Endothelial cell of umbilical vein (primary cell): ENCODE measurements around the gene ZC2HC1B. TPM values are rescaled to one million over a fixed set of nuclear protein-coding genes. Genes with fewer than 3 reads are reported as not detected.
A peak's percentile ranks its signal among the peaks of the same experiment; 100 is the strongest.

Experiments used
- BruUV-seq: library from RNA; stranded (reverse); fragments of 400-500 nt; replicated peaks from 2 replicates; lab custom pipeline; 2021; lab: Mats Ljungman, UMichigan
- CTCF ChIA-PET: fragments of 300-600, 350-600 bp; sonication (Branson Sonifier 250); formaldehyde crosslinking; loops from one replicate; lab custom pipeline; 2021; ENCODE audit warnings: antibody characterized with exemption, inconsistent platforms; lab: Charles Lee
- POLR2A ChIA-PET: fragments of 300-600, 350-600 bp; sonication (Branson Sonifier 250); formaldehyde crosslinking; loops from one replicate; lab custom pipeline; 2021; ENCODE audit warnings: antibody characterized with exemption, inconsistent platforms; lab: Charles Lee
- DNase-seq: peaks from one replicate; pipeline ENCODE4 v3.0.0-alpha.2; 2011; ENCODE audit warnings: low read depth, low spot score
- FAIRE-seq: peaks from 2 replicates; lab custom pipeline; 2011; peaks lifted over from hg19 to GRCh38; lab: Jason Lieb, UNC
- H2AFZ ChIP-seq: 2 replicates; pipeline ENCODE4 v1.6.0; 2012; ENCODE audit warnings: low read depth, low read length, control low read depth, inconsistent platforms
- H3K27ac ChIP-seq: 2 replicates; pipeline ENCODE4 v1.5.1; 2011; ENCODE audit warnings: low read depth, mild to moderate bottlenecking, control low read depth, low read length, moderate library complexity; ENCODE audit not compliant: insufficient read depth
- H3K27me3 ChIP-seq, 2 experiments: 2 replicates each; pipeline versions ENCODE4 v1.6.0 to v1.6.1; 2011; ENCODE audit warnings: low read length in 2 of 2, mixed read lengths in 1 of 2; ENCODE audit not compliant: control insufficient read depth in 2 of 2, insufficient read depth in 2 of 2
- H3K36me3 ChIP-seq, 2 experiments: 2 replicates in 1 of 2; 3 replicates in 1 of 2; pipeline ENCODE4 v1.5.1; 2011; ENCODE audit warnings: low read length in 2 of 2, mild to moderate bottlenecking in 1 of 2, moderate library complexity in 1 of 2; ENCODE audit not compliant: control insufficient read depth in 2 of 2, insufficient read depth in 2 of 2; ENCODE audit errors: extremely low read depth in 1 of 2
- H3K4me1 ChIP-seq: 3 replicates; pipeline ENCODE4 v1.5.1; 2011; ENCODE audit warnings: mild to moderate bottlenecking, low read length; ENCODE audit not compliant: control insufficient read depth, insufficient read depth; ENCODE audit errors: extremely low read depth
- H3K4me2 ChIP-seq: 2 replicates; pipeline ENCODE4 v1.6.1; 2011; ENCODE audit warnings: low read length, control low read depth, mixed read lengths; ENCODE audit not compliant: insufficient read depth
- H3K4me3 ChIP-seq, 3 experiments: fragments of 200-600 bp in 1 of 3; sonication (generic), shearing (Covaris generic) in 1 of 3; replicated peaks in 1 of 3; 2 replicates each; pipeline ENCODE4 v1.5.1; 2011 to 2016; ENCODE audit warnings: control low read depth in 3 of 3, low read length in 3 of 3, mild to moderate bottlenecking in 2 of 3, inconsistent platforms in 1 of 3, low read depth in 1 of 3, moderate library complexity in 1 of 3; ENCODE audit not compliant: insufficient read depth in 1 of 3
- H3K79me2 ChIP-seq: 2 replicates; pipeline ENCODE4 v1.6.0; 2012; ENCODE audit warnings: low read length, inconsistent platforms; ENCODE audit not compliant: control insufficient read depth, insufficient read depth
- H3K9ac ChIP-seq: replicated peaks from 2 replicates; pipeline ENCODE3; 2011; ENCODE audit warnings: low read length, control low read depth; ENCODE audit not compliant: insufficient read depth; ENCODE audit errors: extremely low read depth
- H3K9me1 ChIP-seq: replicated peaks from 3 replicates; pipeline ENCODE4 v1.6.0; 2011; ENCODE audit warnings: mild to moderate bottlenecking, low read length; ENCODE audit not compliant: control insufficient read depth, insufficient read depth; ENCODE audit errors: extremely low read depth
- H3K9me3 ChIP-seq: replicated peaks from 2 replicates; pipeline ENCODE4 v1.5.1; 2012; ENCODE audit warnings: low read length, inconsistent platforms; ENCODE audit not compliant: control insufficient read depth, insufficient read depth
- H4K20me1 ChIP-seq: replicated peaks from 2 replicates; pipeline ENCODE3; 2011; ENCODE audit warnings: mild to moderate bottlenecking, low read length; ENCODE audit not compliant: control insufficient read depth, insufficient read depth; ENCODE audit errors: extremely low read depth
- EZH2 ChIP-seq: IDR thresholded peaks from 2 replicates; pipeline ENCODE4 v1.6.1; 2012; ENCODE audit warnings: borderline replicate concordance, low read depth, mild to moderate bottlenecking, moderate library complexity, low read length, inconsistent platforms; ENCODE audit not compliant: severe bottlenecking
- FOS ChIP-seq: IDR thresholded peaks from 2 replicates; pipeline ENCODE4 v1.6.1; 2011; ENCODE audit warnings: mild to moderate bottlenecking, low read length, moderate library complexity, borderline replicate concordance; ENCODE audit not compliant: insufficient read depth
- GATA2 ChIP-seq: IDR thresholded peaks from 2 replicates; pipeline ENCODE4 v1.7.0; 2011; ENCODE audit warnings: low read depth, mild to moderate bottlenecking, moderate library complexity, mixed read lengths, low read length; ENCODE audit not compliant: insufficient read length, insufficient read depth
- JUN ChIP-seq: IDR thresholded peaks from 2 replicates; pipeline ENCODE4 v1.6.1; 2011; ENCODE audit warnings: borderline replicate concordance, low read depth; ENCODE audit not compliant: insufficient read length, insufficient read depth
- MYC ChIP-seq: IDR thresholded peaks from one replicate; pipeline ENCODE4 v1.6.1; 2011; ENCODE audit warnings: mild to moderate bottlenecking, low read depth, low read length
- POLR2A ChIP-seq: IDR thresholded peaks from 2 replicates; pipeline ENCODE4 v1.6.1; 2012; ENCODE audit warnings: low read depth, mild to moderate bottlenecking, control low read depth, low read length
- POLR2AphosphoS5 ChIP-seq: IDR thresholded peaks from 2 replicates; pipeline ENCODE4 v1.6.1; 2012; ENCODE audit warnings: low read depth, mild to moderate bottlenecking, control low read depth, low read length, moderate library complexity; ENCODE audit not compliant: insufficient read depth
- dilution Hi-C: fragments of 300-500 bp; cut with MboI; formaldehyde crosslinking; loops from one replicate; pipeline ENCODE4 v1.15.0; 2019; ENCODE audit warnings: low sequenced_read_pairs; ENCODE audit not compliant: extremely low pct_ligation_motif_present
- intact Hi-C: fragments of 100-400 bp; cut with micrococcal nuclease; formaldehyde crosslinking; loops from one replicate; pipeline ENCODE4 v1.10.0; 2022
- polyA plus RNA-seq, 4 experiments: library from polyadenylated mRNA; depleted of rRNA in 3 of 4; stranded (reverse) in 3 of 4; unstranded in 1 of 4; fragments of >200 nt; gene quantifications; 2 replicates each; pipeline versions ENCODE4 v1.2.1 to v1.2.3, GENCODE V29; 2011 to 2012; ENCODE audit warnings: missing spikeins in 1 of 4
- total RNA-seq: library from RNA; stranded (reverse); gene quantifications from 2 replicates; pipeline ENCODE4 v1.2.3, GENCODE V29; 2021
- TF ChIP-seq, protein P1 (sequence below): IDR thresholded peaks from 2 replicates; pipeline ENCODE4 v1.6.1; 2011; ENCODE audit not compliant: insufficient read depth, insufficient read length
- TF ChIP-seq, protein P2 (sequence below), 2 donors: IDR thresholded peaks; 1 replicate in 1 of 2; 2 replicates in 1 of 2; pipeline ENCODE4 v1.5.1; 2011; ENCODE audit warnings: low read length in 2 of 2, mild to moderate bottlenecking in 2 of 2, moderate library complexity in 2 of 2, control low read depth in 1 of 2, inconsistent platforms in 1 of 2, low read depth in 1 of 2; ENCODE audit not compliant: insufficient read depth in 1 of 2; ENCODE audit errors: extremely low read depth in 1 of 2

ZC2HC1B gene
- total and polyA plus RNA-seq, 2 donors (not counting 3 experiments of a cell fraction or from before 2014, with no cell fraction given), result not detected

DNA sequence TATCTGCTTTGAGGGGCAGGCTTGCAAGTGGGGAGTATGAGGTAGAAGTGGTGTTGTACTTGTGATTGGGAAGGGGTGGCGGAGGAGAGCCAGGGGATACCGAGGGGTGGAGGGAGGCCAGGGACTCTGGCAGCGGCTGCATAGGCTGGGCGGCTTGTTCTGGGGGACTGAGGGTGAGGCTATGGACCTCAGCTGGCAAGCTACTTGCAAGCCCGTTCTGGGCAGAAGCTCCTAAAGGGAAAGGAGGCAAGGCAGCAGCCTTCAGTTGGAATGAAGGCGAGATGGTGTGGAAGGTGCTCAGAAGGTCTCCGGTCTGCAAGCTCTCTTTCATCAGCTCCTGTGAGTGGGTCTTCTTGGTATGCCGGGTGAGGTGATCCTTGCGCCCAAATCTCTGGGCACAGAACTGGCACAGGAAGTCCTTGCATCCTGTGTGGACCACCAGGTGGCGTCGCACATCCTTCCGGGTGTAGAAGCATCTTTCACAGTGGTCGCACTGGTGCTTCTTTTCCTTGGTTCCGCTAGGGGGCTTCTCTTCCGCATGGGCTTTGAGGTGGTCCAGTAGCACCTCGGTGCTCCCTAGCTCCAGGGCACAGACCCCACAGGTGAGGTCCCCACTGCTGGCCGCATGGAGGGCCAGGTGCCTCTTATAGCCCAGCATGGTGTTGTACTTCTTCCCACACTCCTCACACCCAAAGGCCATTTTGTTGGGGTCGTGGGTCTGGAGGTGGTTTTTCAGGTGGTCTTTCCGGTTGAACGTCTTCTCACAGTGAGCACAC, 77.8 kb downstream of the ZC2HC1B start:
- CTCF ChIA-PET, result interaction anchor here (1.1 to 1.3 kb wide), 3 partner anchors 20 to 71 kb away, joined by 3 to 5 read pairs (median 4); no protein-coding TSS in a partner anchor
- FAIRE-seq (no peak), DNase-seq (no peak)

DNA sequence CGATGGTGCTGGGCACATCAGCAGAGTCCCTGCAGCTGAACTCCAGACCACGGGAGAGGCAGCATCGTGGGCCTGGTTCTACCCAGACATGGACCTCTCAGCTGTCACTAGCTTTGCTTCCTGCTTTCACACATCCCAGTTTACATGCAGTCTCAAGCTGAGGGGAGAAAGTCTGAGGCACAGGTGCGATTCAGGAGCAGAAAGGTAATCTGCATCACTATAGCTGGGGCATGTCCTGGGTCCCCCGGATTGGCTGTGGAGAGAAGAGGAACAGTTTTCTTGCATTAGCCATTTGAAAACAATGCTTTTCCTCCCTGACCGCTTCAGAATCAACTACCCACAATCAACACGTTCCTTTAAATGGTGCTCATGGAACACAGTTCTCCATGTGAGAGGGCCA, 83.9 kb downstream of the ZC2HC1B start:
- no peak overlapping the region for H3K27ac ChIP-seq
- no peak overlapping the region for H3K9ac ChIP-seq
- H3K27me3 ChIP-seq, result no peaks in the 10 kb centered on the region
- H3K4me1 ChIP-seq, result no peaks in the 10 kb centered on the region
- BruUV-seq, result no TSS peak
- intact Hi-C loops, result no loop called here
- H3K36me3 ChIP-seq, result no peaks in the 10 kb centered on the region
- dilution Hi-C loops, result no loop called here
- FAIRE-seq, result no peak
- no peaks in the 10 kb centered on the region for H3K79me2 ChIP-seq
- no peak overlapping the region for H3K4me2 ChIP-seq
- no peak for DNase-seq
- POLR2A ChIA-PET, result no interaction called here
- CTCF ChIA-PET, result no interaction called here
- TF ChIP-seq MYC, result no peak
- no peak for TF ChIP-seq GATA2
- TF ChIP-seq JUN, result no peak
- no peak for TF ChIP-seq EZH2
- TF ChIP-seq FOS, result no peak
- TF ChIP-seq, protein P1, sequence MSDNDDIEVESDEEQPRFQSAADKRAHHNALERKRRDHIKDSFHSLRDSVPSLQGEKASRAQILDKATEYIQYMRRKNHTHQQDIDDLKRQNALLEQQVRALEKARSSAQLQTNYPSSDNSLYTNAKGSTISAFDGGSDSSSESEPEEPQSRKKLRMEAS, result no peak
- TF ChIP-seq, protein P2, sequence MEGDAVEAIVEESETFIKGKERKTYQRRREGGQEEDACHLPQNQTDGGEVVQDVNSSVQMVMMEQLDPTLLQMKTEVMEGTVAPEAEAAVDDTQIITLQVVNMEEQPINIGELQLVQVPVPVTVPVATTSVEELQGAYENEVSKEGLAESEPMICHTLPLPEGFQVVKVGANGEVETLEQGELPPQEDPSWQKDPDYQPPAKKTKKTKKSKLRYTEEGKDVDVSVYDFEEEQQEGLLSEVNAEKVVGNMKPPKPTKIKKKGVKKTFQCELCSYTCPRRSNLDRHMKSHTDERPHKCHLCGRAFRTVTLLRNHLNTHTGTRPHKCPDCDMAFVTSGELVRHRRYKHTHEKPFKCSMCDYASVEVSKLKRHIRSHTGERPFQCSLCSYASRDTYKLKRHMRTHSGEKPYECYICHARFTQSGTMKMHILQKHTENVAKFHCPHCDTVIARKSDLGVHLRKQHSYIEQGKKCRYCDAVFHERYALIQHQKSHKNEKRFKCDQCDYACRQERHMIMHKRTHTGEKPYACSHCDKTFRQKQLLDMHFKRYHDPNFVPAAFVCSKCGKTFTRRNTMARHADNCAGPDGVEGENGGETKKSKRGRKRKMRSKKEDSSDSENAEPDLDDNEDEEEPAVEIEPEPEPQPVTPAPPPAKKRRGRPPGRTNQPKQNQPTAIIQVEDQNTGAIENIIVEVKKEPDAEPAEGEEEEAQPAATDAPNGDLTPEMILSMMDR (IDR thresholded peaks at IDR 0.05; ENCODE audit: extremely low read depth in 1 of 2, insufficient read depth in 1 of 2, low read depth in 1 of 2, low read length in 2 of 2), result no peak
- TF ChIP-seq POLR2AphosphoS5, result no peak
- no peak for TF ChIP-seq POLR2A
- H3K9me3 ChIP-seq, result no peaks in the 10 kb centered on the region
- no peaks in the 10 kb centered on the region for H3K9me1 ChIP-seq
- H4K20me1 ChIP-seq, result no peaks in the 10 kb centered on the region
- no peak overlapping the region for H3K4me3 ChIP-seq
- no peak overlapping the region for H2AFZ ChIP-seq

More for the DNA sequence above, 77.8 kb downstream of the ZC2HC1B start:
- TF ChIP-seq POLR2A, result no peak
- TF ChIP-seq, protein P2 (IDR thresholded peaks at IDR 0.05; ENCODE audit: extremely low read depth in 1 of 2, insufficient read depth in 1 of 2, low read depth in 1 of 2, low read length in 2 of 2), result peak; percentile 24 to 43
- no peaks in the 10 kb centered on the region for H3K9me1 ChIP-seq
- H3K36me3 ChIP-seq, result no peaks in the 10 kb centered on the region
- H3K4me3 ChIP-seq, result no peak overlapping the region
- no peak overlapping the region for H3K4me2 ChIP-seq
- peaks cover 0 to 4% of the 10 kb centered on the region in 2 experiments for H3K27me3 ChIP-seq
- dilution Hi-C loops, result no loop called here
- no peak overlapping the region for H3K27ac ChIP-seq
- H4K20me1 ChIP-seq, result no peaks in the 10 kb centered on the region
- intact Hi-C loops, result loop anchor here (1.0 kb wide), 1 partner anchor 274 kb away; no protein-coding TSS in a partner anchor
- H3K79me2 ChIP-seq, result no peaks in the 10 kb centered on the region
- H3K4me1 ChIP-seq, result no peaks in the 10 kb centered on the region
- H3K9ac ChIP-seq, result no peak overlapping the region
- BruUV-seq, result no TSS peak
- no peak overlapping the region for H2AFZ ChIP-seq
- POLR2A ChIA-PET, result no interaction called here
- H3K9me3 ChIP-seq, result no peaks in the 10 kb centered on the region
